ENCODE results near the gene NRP2.

Gene NRP2

DNA sequence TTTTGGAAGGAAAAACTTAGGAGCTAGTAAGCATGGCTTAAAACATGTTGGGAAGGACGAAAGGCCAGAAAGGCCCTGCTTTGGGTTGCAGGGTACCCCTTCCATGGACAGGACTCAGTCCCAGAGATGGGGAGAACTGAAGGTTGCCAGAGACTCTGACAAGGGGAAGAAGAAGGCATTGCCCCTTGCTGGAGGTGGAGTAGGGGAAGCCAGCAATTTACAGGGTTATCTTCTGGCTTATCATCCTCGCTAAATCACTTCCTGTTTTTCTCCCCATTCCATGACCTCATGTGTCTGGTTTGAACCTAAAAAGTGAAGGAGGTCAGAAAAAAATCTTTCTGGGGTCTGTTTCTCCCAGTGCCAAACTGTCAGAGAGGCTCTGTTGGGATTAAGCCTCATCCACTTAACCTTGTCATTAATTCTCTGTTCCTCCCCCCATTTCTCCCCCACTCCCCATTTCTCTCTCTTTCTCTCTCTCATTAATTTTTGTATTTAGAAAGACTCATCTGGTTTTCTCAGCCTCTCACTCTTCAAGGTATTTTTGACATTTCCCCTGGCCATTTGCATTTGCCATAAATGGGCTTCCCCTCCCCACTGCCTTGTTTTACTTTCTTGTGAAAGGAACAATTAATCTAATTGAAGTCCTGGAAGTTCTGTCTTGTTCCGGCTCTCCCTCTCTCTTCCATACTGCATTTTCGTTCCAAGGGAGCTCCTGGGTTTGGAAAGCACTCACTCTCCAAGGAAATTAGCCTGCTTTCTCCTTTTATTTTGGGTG is 17.4 kb downstream of the NRP2 start:
- H3K27me3 ChIP-seq (ENCODE audit: low read depth) = no peaks in the 10 kb centered on the region
- DNase-seq (ENCODE audit: low spot score in 2 of 2) = no peak
- H3K4me3 ChIP-seq = no peak overlapping the region
- in situ Hi-C loops (cut with MboI; ENCODE audit: low sequenced_read_pairs) = loop anchor here (25.0 kb wide), 2 partner anchors 837 to 1387 kb away; no protein-coding TSS in a partner anchor
- peaks cover 4% of the 10 kb centered on the region for H3K4me1 ChIP-seq
- no peaks in the 10 kb centered on the region for H3K9me3 ChIP-seq
- no peaks in the 10 kb centered on the region for H3K36me3 ChIP-seq (replicated peaks)

DNA sequence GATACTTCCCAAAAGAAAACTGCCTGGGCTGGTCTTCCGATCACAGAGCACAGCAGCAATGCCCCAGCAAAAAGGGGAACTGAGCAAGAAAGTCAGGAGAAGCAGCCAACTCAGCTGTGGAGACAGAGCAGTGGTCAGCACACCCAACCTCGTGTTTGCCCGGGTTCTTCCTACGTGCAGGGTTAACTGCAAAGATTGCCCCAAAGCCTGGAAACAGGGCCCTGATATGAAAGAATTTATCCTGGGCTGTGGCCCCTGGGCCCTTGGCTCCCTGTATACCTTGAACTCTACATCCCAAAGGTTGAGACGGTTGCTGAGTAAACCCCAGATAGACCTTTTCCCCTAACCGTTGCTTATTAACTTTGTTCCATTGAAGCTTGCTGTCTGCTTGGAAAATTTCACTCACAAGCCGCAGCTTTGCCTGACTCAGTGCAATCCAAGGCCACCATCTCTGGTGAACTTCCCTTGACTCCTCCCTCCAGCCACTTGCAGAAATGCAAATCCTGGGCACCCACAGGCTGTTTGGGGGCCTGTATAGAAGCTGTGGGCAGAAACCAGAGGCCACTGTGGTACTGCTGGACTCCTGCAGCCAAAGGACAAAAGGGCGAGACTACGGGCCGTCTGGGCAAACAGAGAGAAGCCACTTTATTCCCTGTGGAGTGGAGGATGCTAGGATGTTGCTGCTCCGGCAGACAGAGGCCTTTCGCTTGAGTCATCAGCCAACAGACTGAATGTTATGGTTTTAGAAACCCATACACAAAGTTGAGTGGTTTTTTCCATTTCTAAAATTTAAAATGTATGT is 18.2 kb downstream of the NRP2 start:
- peaks cover 4% of the 10 kb centered on the region for H3K4me1 ChIP-seq
- in situ Hi-C loops (cut with MboI; ENCODE audit: low sequenced_read_pairs) = no loop called here

DNA sequence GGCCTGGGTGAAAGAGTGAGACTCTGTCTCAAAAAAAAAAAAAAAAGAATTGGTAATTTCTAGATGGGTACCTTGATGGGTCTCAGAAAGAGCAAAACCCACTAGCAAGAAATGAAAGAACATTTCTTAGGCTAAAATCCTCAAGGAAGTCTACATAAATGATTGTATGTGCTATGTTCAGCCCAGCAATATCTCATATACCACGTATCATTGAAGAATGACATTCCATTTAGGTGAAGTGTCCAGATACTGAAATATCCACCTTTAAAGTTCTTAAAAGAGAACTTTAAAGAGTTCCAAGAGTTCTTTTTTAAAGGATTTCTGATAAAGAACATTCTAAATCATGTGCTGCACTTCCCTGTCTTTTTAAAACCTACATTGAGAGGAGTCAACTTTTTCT is 19.2 kb downstream of the NRP2 start:
- H3K36me3 ChIP-seq (replicated peaks) = no peaks in the 10 kb centered on the region
- H3K27me3 ChIP-seq (ENCODE audit: low read depth) = no peaks in the 10 kb centered on the region
- in situ Hi-C loops (cut with MboI; ENCODE audit: low sequenced_read_pairs) = no loop called here

More for the DNA sequence above, 18.2 kb downstream of the NRP2 start:
- DNase-seq (ENCODE audit: low spot score in 2 of 2) = no peak
- no peaks in the 10 kb centered on the region for H3K36me3 ChIP-seq (replicated peaks)
- no peaks in the 10 kb centered on the region for H3K9me3 ChIP-seq
- no peaks in the 10 kb centered on the region for H3K27me3 ChIP-seq (ENCODE audit: low read depth)
- H3K4me3 ChIP-seq = no peak overlapping the region

DNA sequence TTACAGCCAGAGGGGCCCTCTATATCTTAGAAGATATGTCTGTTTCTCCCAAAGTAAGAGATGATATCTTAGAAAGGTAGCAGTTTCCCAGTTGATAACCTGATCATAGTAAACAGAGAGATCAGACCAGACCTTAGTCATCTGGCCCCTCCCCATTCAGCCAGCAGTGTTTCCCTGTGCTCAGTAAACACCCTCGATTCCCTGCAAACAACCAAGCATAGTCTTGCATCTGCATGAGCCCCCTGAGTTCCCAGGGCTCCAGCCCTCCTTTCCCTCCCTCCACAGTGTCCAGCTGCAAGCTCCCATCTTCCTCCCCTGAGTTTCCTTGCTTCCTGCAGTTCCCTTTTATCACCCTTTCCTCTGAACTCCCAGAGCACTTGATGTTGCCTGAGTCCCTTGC is 20.3 kb downstream of the NRP2 start:
- H3K4me1 ChIP-seq = peaks cover 4% of the 10 kb centered on the region
- in situ Hi-C loops (cut with MboI; ENCODE audit: low sequenced_read_pairs) = no loop called here
- H3K27me3 ChIP-seq (ENCODE audit: low read depth) = no peaks in the 10 kb centered on the region
- no peaks in the 10 kb centered on the region for H3K9me3 ChIP-seq
- DNase-seq (ENCODE audit: low spot score in 2 of 2) = no peak
- no peak overlapping the region for H3K4me3 ChIP-seq
- H3K36me3 ChIP-seq (replicated peaks) = no peaks in the 10 kb centered on the region

More for the DNA sequence above, 19.2 kb downstream of the NRP2 start:
- H3K4me3 ChIP-seq = no peak overlapping the region
- DNase-seq (ENCODE audit: low spot score in 2 of 2) = no peak
- peaks cover 4% of the 10 kb centered on the region for H3K4me1 ChIP-seq
- no peaks in the 10 kb centered on the region for H3K9me3 ChIP-seq

DNA sequence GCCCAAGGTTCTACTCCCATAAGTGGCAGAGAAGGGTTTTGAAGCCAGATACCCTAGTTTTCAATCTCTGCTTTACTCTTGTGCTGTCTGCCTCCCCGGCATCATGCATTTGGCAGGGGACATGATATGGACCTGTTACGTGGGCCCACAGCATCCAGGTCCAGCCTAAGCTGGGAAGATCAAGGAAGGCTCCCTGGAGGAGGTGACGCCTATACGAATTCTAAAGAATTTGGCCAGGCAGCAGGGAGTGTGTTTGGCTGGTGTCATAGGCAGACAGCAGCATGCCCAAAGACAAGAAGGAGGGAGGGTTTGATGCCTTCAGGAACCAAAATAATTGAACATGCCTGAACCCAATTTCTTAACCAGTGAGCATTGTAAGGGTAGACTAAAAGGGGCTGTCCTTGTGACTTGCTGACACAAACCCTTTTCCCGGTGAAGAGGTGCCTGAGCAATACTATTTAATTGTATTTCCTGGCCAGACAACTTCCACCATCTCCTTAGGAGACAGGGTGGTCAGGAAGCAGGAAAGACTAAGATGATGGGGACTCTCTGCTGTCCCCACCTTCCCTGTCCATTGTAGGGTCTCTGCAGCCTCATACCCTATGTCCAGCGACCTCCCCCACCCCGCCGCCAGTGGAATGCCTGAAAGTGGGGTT is 21.3 kb downstream of the NRP2 start:
- Histone ChIP-seq H3K27me3 (ENCODE audit: low read depth) (no peaks in the 10 kb centered on the region), H3K36me3 (replicated peaks) (no peaks in the 10 kb centered on the region), H3K4me3 (no peak overlapping the region), H3K4me1 (peaks cover 4% of the 10 kb centered on the region), H3K9me3 (no peaks in the 10 kb centered on the region)
- DNase-seq (ENCODE audit: low spot score in 2 of 2) = no peak
- in situ Hi-C loops (cut with MboI; ENCODE audit: low sequenced_read_pairs) = no loop called here

DNA sequence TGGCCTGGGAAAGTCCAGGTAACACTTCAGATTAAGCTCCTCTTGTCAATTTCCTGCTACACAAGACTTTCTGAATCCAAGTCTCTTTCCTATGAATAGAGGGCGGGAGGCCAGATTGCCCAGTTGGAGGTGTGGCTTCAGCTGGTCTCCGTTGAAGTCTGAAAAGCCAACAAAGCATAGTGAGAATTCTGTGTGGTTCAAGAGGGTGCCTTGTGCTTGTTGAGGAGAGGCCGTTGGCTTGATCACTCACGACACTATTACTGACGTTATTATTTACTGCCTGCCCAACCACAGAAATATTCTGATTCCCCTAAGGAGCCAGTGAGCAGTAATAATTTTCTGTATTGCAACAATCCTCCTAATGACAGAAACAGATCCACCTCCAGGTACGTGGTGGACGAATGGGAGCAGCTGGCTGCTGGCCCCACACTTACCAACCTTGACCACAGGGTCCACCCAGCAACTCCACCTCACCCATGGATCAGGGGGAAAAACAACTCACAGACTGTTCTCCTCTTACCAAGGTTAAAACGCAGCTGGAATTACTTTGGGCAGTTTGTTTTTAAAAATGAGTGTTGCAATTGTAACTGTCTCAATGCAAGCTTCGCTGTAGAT is 21.9 kb downstream of the NRP2 start:
- H3K4me3 ChIP-seq = no peak overlapping the region
- peaks cover under 1% of the 10 kb centered on the region for H3K4me1 ChIP-seq
- H3K9me3 ChIP-seq = no peaks in the 10 kb centered on the region
- DNase-seq (ENCODE audit: low spot score in 2 of 2) = no peak
- H3K27me3 ChIP-seq (ENCODE audit: low read depth) = no peaks in the 10 kb centered on the region
- in situ Hi-C loops (cut with MboI; ENCODE audit: low sequenced_read_pairs) = no loop called here
- no peaks in the 10 kb centered on the region for H3K36me3 ChIP-seq (replicated peaks)

DNA sequence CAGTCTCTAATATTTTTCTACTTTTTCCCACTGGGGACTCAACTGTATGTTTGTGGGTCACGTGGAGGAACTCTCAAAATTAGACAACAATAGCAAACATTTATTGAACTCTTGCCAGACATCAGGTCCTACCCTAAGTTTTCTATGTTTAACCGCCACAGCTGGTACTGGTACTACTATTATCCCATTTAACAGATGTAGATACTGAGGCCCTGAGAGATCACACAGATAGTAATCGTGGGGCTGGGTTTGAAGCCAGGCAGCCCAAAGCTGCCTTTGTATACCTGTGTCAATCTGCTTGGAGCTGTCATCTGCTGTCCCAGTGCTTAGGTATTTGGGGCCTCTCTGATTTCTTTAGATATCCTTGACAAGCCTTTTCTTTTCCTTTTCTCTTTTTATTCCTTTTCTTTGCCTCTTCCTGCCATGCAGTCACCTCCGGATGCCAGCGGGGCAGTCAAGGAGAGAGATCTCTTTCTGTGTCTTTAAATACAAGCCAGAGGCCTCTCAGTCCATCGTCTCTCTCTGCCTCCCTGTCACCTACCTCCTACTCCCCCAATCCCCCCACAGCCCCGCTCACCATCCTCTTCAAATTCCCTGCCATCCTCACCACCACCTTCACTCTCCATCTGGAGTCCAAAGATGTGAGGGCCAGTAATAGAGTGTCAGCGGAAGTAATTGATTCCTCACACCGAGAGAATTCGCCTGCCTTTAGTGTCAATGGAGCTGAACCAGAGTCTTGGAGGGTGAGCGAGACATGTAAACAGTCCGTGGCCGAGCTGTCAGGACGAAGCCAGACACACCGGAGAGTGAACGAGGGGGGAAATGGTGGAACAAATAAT is 23.4 kb downstream of the NRP2 start:
- in situ Hi-C loops (cut with MboI; ENCODE audit: low sequenced_read_pairs) = no loop called here
- no peak overlapping the region for H3K4me3 ChIP-seq
- H3K36me3 ChIP-seq (replicated peaks) = no peaks in the 10 kb centered on the region
- no peaks in the 10 kb centered on the region; the same call in 1 of the 2 replicates for H3K4me1 ChIP-seq
- DNase-seq (ENCODE audit: low spot score in 2 of 2) = no peak
- H3K27me3 ChIP-seq (ENCODE audit: low read depth) = no peaks in the 10 kb centered on the region
- no peaks in the 10 kb centered on the region for H3K9me3 ChIP-seq

DNA sequence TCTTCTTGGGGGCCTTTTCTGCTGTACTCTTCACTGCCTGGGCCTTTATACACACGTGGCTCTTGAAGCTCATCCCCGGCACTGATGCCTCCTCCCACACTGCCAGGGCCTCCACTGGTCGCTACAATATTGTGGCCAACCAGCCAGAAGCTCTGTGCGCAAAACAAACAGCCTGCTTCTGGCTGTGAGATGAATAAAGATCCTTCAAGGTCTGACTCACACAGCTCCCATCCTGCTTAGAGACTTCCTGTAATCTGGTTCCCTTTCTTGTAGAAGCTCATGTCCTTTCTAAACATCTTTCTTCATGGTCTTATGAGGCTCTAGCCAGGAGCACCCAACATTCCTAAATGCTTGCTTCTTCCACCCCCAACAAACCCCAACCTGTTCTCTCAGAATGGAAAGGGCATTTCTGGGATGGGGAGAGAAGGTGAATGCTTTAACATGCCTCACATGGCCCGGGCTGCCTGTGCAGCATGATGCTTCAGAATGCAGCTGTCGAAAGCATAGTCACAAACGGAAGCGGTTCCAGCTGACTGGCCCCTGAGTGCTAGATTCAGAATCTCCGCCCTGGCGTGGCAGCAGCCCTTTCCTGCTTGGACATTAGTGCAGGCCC is 24.6 kb downstream of the NRP2 start:
- in situ Hi-C loops (cut with MboI; ENCODE audit: low sequenced_read_pairs) = no loop called here
- Histone ChIP-seq H3K4me3 (no peak overlapping the region), H3K27me3 (ENCODE audit: low read depth) (no peaks in the 10 kb centered on the region), H3K9me3 (no peaks in the 10 kb centered on the region), H3K36me3 (replicated peaks) (no peaks in the 10 kb centered on the region), H3K4me1 (peaks cover 1% of the 10 kb centered on the region)
- no peak for DNase-seq (ENCODE audit: low spot score in 2 of 2)

DNA sequence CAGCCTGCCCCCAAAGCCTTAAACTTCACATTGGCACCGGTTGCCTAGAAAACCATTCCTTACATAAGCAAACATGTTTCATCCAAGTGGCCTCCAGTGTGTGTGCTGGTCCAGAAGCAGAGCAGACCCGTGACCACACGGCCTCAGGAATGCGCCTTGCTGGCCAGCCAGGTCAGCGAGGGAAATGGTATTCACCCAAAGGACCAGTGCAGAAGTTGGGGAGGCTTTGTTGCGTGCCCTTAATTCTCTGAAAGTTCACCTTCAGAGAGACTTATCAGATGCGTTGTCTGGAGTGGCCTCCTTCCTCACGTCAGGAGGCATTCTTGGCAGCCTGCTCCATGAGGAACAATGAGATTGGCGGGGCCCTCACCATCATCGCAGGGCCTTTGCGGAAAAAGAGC is 25.9 kb downstream of the NRP2 start:
- H3K36me3 ChIP-seq (replicated peaks) = no peaks in the 10 kb centered on the region
- in situ Hi-C loops (cut with MboI; ENCODE audit: low sequenced_read_pairs) = no loop called here
- peaks cover 2% of the 10 kb centered on the region for H3K4me1 ChIP-seq
- DNase-seq (ENCODE audit: low spot score in 2 of 2) = no peak
- no peak overlapping the region for H3K4me3 ChIP-seq
- no peaks in the 10 kb centered on the region for H3K27me3 ChIP-seq (ENCODE audit: low read depth)
- H3K9me3 ChIP-seq = no peaks in the 10 kb centered on the region

DNA sequence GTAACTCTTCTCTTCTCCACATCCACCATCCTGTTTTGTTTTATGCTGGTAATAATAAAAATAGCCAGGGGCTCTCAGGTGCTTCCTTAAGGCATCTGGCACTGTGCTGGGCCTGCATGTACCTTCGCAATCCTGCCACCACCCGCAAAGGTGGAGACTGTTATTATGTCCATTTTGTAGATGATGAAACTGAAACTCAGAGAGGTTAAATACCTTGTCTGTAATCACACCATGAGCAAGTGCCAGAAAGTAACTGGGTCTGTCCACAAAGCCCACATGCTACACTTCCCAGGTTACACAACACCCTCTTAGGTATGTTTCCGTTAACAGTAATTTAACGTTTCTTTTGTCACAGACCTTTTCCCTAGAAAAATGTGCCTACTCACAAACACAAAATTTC is 27.0 kb downstream of the NRP2 start:
- no peak for DNase-seq (ENCODE audit: low spot score in 2 of 2)
- Histone ChIP-seq H3K36me3 (replicated peaks) (no peaks in the 10 kb centered on the region), H3K27me3 (ENCODE audit: low read depth) (no peaks in the 10 kb centered on the region), H3K9me3 (no peaks in the 10 kb centered on the region), H3K4me1 (peaks cover 2% of the 10 kb centered on the region), H3K4me3 (no peak overlapping the region)
- in situ Hi-C loops (cut with MboI; ENCODE audit: low sequenced_read_pairs) = no loop called here

DNA sequence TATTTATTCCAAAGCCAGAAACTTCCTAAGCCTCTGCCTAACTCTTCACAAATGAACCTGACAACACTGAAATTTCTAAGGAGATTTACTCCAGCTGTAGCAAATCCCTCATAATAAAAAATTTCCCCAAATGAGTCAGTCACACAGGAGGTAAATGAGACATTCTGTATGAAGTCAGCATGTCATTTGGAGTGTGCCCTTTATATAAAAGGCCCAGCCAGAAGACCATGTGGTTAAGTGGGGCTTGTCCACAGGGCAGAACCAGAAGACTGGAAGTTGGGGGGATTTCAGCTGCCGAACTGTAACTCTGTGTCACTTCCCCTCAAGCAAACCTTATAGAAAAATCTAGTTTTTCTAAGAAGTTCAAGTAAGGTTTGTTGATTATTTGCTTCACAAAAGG is 30.2 kb downstream of the NRP2 start:
- no peak for DNase-seq (ENCODE audit: low spot score in 2 of 2)
- in situ Hi-C loops (cut with MboI; ENCODE audit: low sequenced_read_pairs) = no loop called here
- no peak overlapping the region for H3K4me3 ChIP-seq

DNA sequence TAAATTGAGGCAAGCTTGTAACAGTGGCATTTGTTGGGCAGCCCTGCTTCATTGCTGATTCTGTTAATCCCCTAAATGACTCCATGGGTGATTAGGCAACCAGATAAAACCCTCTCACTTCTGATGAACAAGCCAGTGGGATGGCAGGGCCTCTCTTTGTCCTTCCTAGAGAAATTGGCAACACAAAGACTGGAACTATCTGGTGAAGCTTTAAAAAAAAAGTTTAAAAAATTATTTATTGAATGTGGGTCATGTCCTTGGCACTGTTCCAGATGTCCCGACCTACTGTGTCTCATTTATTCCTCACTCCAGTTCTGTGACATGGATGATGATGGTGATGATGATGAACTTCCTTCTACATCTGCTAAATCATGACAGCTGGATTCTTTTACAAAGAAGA is 30.8 kb downstream of the NRP2 start:
- DNase-seq (ENCODE audit: low spot score in 2 of 2) = no peak
- H3K4me1 ChIP-seq = peaks cover 2% of the 10 kb centered on the region; the same call in 1 of the 2 replicates
- in situ Hi-C loops (cut with MboI; ENCODE audit: low sequenced_read_pairs) = no loop called here

More for the DNA sequence above, 30.2 kb downstream of the NRP2 start:
- Histone ChIP-seq H3K36me3 (replicated peaks) (no peaks in the 10 kb centered on the region), H3K9me3 (no peaks in the 10 kb centered on the region), H3K27me3 (ENCODE audit: low read depth) (no peaks in the 10 kb centered on the region), H3K4me1 (peaks cover 2% of the 10 kb centered on the region; the same call in 1 of the 2 replicates)

More for the DNA sequence above, 30.8 kb downstream of the NRP2 start:
- Histone ChIP-seq H3K36me3 (replicated peaks) (no peaks in the 10 kb centered on the region), H3K9me3 (no peaks in the 10 kb centered on the region), H3K4me3 (no peak overlapping the region), H3K27me3 (ENCODE audit: low read depth) (no peaks in the 10 kb centered on the region)
